T-helper 1 cell treated with Interleukin-12 subunit alpha and Interleukin-12 subunit beta and Interleukin-4 antibody, amounts not matched to agents 30 μg/mL and 1 μg/mL, for 36 hours (primary cell): ENCODE results near the gene DENND1A.
"Not testable (repeated sequence)": the region's sequence is repeated elsewhere in the genome, so short reads cannot be mapped to it uniquely, and the experiment has no call there.

ENCODE experiments used
- H3K27ac Mint-ChIP-seq: one replicate; pipeline ENCODE4 v1.8.0; 2021; ENCODE audit warnings: mild to moderate bottlenecking, mixed read lengths
- H3K27me3 Mint-ChIP-seq: one replicate; pipeline ENCODE4 v1.8.0; 2021; ENCODE audit warnings: low read depth, mixed read lengths
- H3K36me3 Mint-ChIP-seq: one replicate; pipeline ENCODE4 v1.8.0; 2021; ENCODE audit warnings: low read depth, mixed read lengths
- H3K4me1 Mint-ChIP-seq: one replicate; pipeline ENCODE4 v1.8.0; 2021; ENCODE audit warnings: low read depth, mixed read lengths
- H3K4me3 Mint-ChIP-seq: one replicate; pipeline ENCODE4 v1.8.0; 2021; ENCODE audit warnings: mild to moderate bottlenecking, moderate library complexity, mixed read lengths
- H3K9me3 Mint-ChIP-seq: one replicate; pipeline ENCODE4 v1.8.0; 2021; ENCODE audit warnings: mixed read lengths

Gene DENND1A

DNA sequence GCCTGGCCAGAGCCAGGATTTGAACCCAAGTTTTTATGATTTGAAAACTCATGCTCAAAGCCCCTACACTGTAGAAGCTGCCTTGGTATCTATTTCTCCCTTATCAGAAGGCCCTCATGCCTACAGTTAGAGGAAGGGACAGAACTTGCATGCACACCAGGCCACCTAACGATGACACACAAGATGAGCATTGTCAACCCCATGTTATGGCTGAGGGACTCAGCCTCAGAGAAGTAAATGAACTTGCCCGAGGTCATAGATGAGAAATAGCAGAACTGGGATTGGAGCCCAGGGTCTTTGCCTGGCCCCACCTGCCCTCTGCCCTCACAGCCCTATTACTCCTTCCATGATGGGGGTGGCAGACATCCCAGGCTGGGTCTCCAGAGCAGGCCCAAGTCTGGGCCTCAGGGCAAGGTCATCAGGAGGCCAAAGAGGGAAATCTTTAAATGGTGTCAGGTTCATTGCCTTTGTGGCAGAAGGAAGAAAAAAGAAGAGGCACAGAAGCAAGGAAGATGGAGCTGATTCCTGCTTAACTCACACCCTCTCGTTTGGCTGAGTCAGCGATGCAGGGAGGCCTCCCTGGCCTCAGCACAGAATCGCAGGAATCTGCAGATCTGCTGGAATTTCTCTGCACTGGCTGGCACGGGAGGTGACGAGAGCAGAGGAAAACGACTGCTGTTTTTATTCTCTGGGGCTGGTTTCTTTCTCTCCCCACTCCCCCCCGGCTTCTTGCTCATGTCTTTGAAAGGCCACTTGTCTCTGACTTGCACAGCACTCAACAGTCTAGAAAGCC is 594.5 kb downstream of the DENND1A start:
- H3K27ac Mint-ChIP-seq, result no peak overlapping the region
- H3K9me3 Mint-ChIP-seq, result no peaks in the 10 kb centered on the region
- H3K4me3 Mint-ChIP-seq, result no peak overlapping the region
- H3K27me3 Mint-ChIP-seq, result no peaks in the 10 kb centered on the region
- H3K4me1 Mint-ChIP-seq, result peaks cover 21% of the 10 kb centered on the region
- H3K36me3 Mint-ChIP-seq, result no peaks in the 10 kb centered on the region

DNA sequence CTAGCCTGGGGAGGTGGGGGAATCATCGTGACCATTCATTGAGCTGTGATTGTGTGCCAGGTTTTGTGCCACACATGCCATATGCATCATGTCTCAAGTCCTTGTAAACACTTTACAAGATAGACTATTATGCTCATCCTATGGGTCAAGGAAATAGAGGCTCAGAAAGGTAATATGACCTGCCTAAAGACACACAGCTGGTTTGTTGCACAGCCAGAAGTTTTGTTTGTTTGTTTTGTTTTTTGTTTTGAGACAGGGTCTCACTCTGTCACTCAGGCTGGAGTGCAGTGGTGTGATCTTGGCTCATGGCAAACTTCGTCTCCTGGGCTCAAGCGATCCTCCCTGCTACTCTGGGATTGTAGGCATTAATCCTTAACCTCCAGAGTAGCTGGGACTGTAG is 595.3 kb downstream of the DENND1A start:
- peaks cover 13% of the 10 kb centered on the region for H3K4me1 Mint-ChIP-seq
- no peak overlapping the region for H3K4me3 Mint-ChIP-seq
- no peaks in the 10 kb centered on the region for H3K36me3 Mint-ChIP-seq
- no peaks in the 10 kb centered on the region for H3K27me3 Mint-ChIP-seq
- H3K9me3 Mint-ChIP-seq, result no peaks in the 10 kb centered on the region
- no peak overlapping the region for H3K27ac Mint-ChIP-seq

- not testable (repeated sequence) for H3K36me3 Mint-ChIP-seq, H3K9me3 Mint-ChIP-seq, H3K4me1 Mint-ChIP-seq, H3K4me3 Mint-ChIP-seq, H3K27ac Mint-ChIP-seq, H3K27me3 Mint-ChIP-seq
Measured at GRCh38 chr9:123333058-123333669, 596.8 kb downstream of the DENND1A start.

- H3K27ac Mint-ChIP-seq, result no peak overlapping the region
- no peak overlapping the region for H3K4me3 Mint-ChIP-seq
- H3K9me3 Mint-ChIP-seq, result no peaks in the 10 kb centered on the region
- no peaks in the 10 kb centered on the region for H3K27me3 Mint-ChIP-seq
- H3K36me3 Mint-ChIP-seq, result no peaks in the 10 kb centered on the region
- H3K4me1 Mint-ChIP-seq, result peaks cover 5% of the 10 kb centered on the region
Measured at GRCh38 chr9:123331346-123332060, 598.4 kb downstream of the DENND1A start.
